ENCODE data around the gene RNF126.

GRCh38 chr19:617551-618246, 45.3 kb downstream of the RNF126 start:
- TF ChIP-seq GATA3 (IDR thresholded peaks at IDR 0.05; ENCODE audit: low read depth, low read length): no peak
- no peak for TF ChIP-seq GATA2 (IDR thresholded peaks at IDR 0.05; ENCODE audit: low read depth, low read length)

All from SH-SY5Y (cell line).